OCI-LY1 (cell line): Measurements from ENCODE around the gene PAEP.

ENCODE experiments used
- EZH2 ChIP-seq: fragments of 200-600 bp; sonication (generic), shearing (Covaris generic); IDR thresholded peaks from 2 replicates; pipeline ENCODE4 v1.8.0; 2017; ENCODE audit warnings: borderline replicate concordance, mixed run types, mild to moderate bottlenecking, antibody characterized with exemption, low read length, moderate library complexity, mixed read lengths
- TF ChIP-seq, protein P1 (sequence below): fragments of 200-600 bp; sonication (generic), shearing (Covaris generic); IDR thresholded peaks from 2 replicates; pipeline ENCODE4 v1.5.1; 2017; ENCODE audit warnings: mild to moderate bottlenecking, antibody characterized with exemption, low read length, moderate library complexity, mixed read lengths

DNA sequence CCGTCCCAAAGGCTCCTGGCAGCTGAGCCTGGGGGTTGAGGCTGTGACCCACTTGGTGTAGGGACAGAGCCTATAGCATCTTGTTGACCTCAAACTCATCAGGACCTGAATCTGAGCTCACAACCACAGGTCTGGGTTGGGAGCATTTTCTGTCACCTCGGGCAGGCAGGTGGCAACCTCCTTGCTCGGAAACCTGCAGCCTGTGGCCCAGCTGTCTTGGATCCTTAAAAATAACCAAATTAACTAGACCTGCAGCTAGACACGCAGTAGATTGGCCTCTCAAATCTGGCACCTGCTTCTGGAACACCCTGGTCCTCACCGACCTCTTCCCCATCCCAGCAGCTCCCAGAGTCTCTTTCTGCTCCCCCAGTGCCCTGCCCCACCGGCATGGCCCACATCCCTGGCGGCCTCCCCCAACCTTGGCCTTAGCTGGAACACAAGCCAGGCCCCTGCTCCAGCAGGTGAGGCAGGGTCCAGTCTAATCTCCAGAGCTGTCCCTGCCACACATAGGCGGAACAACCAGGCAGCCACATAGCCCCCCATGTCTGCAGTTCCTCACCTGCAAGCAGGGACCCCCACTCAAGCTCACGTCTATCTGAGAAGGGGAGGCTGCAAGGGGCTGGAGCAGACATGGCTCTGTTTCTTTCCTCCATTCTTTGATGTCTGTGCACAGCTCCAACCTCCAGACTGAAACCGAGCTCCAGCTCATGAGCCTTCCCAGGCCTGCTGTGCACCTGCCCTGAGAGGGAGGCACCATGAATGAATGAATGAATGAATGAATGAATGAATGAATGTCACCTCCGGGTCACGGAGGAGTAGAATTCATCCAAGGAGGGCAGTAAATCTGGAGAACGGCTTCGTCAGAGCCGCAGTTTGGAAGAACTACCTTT is 28.3 kb downstream of the PAEP start:
- TF ChIP-seq, protein P1, sequence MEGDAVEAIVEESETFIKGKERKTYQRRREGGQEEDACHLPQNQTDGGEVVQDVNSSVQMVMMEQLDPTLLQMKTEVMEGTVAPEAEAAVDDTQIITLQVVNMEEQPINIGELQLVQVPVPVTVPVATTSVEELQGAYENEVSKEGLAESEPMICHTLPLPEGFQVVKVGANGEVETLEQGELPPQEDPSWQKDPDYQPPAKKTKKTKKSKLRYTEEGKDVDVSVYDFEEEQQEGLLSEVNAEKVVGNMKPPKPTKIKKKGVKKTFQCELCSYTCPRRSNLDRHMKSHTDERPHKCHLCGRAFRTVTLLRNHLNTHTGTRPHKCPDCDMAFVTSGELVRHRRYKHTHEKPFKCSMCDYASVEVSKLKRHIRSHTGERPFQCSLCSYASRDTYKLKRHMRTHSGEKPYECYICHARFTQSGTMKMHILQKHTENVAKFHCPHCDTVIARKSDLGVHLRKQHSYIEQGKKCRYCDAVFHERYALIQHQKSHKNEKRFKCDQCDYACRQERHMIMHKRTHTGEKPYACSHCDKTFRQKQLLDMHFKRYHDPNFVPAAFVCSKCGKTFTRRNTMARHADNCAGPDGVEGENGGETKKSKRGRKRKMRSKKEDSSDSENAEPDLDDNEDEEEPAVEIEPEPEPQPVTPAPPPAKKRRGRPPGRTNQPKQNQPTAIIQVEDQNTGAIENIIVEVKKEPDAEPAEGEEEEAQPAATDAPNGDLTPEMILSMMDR = no peak
- TF ChIP-seq EZH2 = no peak
